ENCODE results near the gene SEC14L3.

DNA sequence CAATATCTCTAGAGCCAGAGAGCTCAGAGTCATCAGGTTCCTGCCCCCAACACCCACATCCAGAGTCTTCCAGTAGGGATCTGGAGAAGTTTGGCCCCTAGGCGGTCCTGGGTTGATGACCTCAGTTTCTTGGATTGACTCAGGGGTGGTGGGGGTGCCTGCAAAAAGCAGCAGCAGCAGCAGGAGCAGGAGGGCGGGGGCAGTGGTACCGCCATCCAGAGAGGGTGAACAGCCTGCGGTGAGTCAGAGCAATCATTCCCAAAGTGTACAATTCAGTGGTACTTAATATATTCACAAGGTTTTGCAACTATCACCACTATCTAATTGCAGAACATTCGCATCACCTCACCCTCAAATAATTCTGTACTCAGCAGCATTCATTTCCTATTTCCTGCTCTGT lies 9.9 kb upstream of the SEC14L3 start:
- TF ChIP-seq, protein P1, sequence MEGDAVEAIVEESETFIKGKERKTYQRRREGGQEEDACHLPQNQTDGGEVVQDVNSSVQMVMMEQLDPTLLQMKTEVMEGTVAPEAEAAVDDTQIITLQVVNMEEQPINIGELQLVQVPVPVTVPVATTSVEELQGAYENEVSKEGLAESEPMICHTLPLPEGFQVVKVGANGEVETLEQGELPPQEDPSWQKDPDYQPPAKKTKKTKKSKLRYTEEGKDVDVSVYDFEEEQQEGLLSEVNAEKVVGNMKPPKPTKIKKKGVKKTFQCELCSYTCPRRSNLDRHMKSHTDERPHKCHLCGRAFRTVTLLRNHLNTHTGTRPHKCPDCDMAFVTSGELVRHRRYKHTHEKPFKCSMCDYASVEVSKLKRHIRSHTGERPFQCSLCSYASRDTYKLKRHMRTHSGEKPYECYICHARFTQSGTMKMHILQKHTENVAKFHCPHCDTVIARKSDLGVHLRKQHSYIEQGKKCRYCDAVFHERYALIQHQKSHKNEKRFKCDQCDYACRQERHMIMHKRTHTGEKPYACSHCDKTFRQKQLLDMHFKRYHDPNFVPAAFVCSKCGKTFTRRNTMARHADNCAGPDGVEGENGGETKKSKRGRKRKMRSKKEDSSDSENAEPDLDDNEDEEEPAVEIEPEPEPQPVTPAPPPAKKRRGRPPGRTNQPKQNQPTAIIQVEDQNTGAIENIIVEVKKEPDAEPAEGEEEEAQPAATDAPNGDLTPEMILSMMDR (IDR thresholded peaks at IDR 0.05; ENCODE audit: low read depth, low read length) = no peak
- TF ChIP-seq POLR2A (IDR thresholded peaks at IDR 0.05; ENCODE audit: extremely low read depth, insufficient read length) = no peak
